Measurements from ENCODE around the gene RAB11FIP4. TPM values are rescaled to one million over a fixed set of nuclear protein-coding genes. Genes with fewer than 3 reads are reported as not detected.

Gene RAB11FIP4
- total and polyA plus RNA-seq, 3 donors from 2014 or later = 44.3 to 104 (median 90.2) TPM

- H3K36me3 ChIP-seq (ENCODE audit: low read depth, missing control alignments) = no peaks in the 10 kb centered on the region
- peak; percentile 14 for DNase-seq
- peak overlapping the region; percentile 34 to 40 for H3K4me3 ChIP-seq
- intact Hi-C loops (cut with DNase I; ENCODE audit: low total_unique reads) = no loop called here
- H3K9me3 ChIP-seq = no peaks in the 10 kb centered on the region
- no peak overlapping the region for H3K27ac ChIP-seq
- TF ChIP-seq POLR2A (IDR thresholded peaks at IDR 0.05) (no peak), CTCF (IDR thresholded peaks at IDR 0.05) (no peak)
- WGBS, 2 donors = 12 to 27% methylated on average over 3 to 41 of the region's 56 CpGs
- no peaks in the 10 kb centered on the region for H3K27me3 ChIP-seq
- peaks cover 3% of the 10 kb centered on the region for H3K4me1 ChIP-seq
Observed at GRCh38 chr17:31390748-31391495, 553 bp upstream of the RAB11FIP4 start.

GRCh38 chr17:31392002-31392855, 754 bp downstream of the RAB11FIP4 start:
- TF ChIP-seq CTCF (IDR thresholded peaks at IDR 0.05) (no peak), POLR2A (IDR thresholded peaks at IDR 0.05) (no peak)
- DNase-seq = peak; percentile 11
- Histone ChIP-seq H3K27ac (no peak overlapping the region), H3K27me3 (no peaks in the 10 kb centered on the region), H3K4me1 (peaks cover 3% of the 10 kb centered on the region), H3K36me3 (ENCODE audit: low read depth, missing control alignments) (no peaks in the 10 kb centered on the region), H3K4me3 (peak overlapping the region; percentile 26 to 48), H3K9me3 (no peaks in the 10 kb centered on the region)
- intact Hi-C loops (cut with DNase I; ENCODE audit: low total_unique reads) = no loop called here
- WGBS, 2 donors = 21 to 63% methylated on average over 9 to 41 of the region's 52 CpGs

- Histone ChIP-seq H3K4me1 (peaks cover 3% of the 10 kb centered on the region), H3K27me3 (no peaks in the 10 kb centered on the region), H3K27ac (no peak overlapping the region), H3K9me3 (no peaks in the 10 kb centered on the region), H3K36me3 (ENCODE audit: low read depth, missing control alignments) (no peaks in the 10 kb centered on the region), H3K4me3 (no peak overlapping the region)
- TF ChIP-seq CTCF (IDR thresholded peaks at IDR 0.05) (no peak), POLR2A (IDR thresholded peaks at IDR 0.05) (no peak)
- intact Hi-C loops (cut with DNase I; ENCODE audit: low total_unique reads) = no loop called here
- 57 to 82% methylated on average over 8 to 15 of the region's 17 CpGs for WGBS, 2 donors
- peak; percentile 9 for DNase-seq
Observed at GRCh38 chr17:31392856-31393748, 1.6 kb downstream of the RAB11FIP4 start.

- intact Hi-C loops (cut with DNase I; ENCODE audit: low total_unique reads) = no loop called here
- DNase-seq = peak; percentile 8
- TF ChIP-seq POLR2A (IDR thresholded peaks at IDR 0.05) = no peak
- no peak for TF ChIP-seq CTCF (IDR thresholded peaks at IDR 0.05)
- H3K36me3 ChIP-seq (ENCODE audit: low read depth, missing control alignments) = no peaks in the 10 kb centered on the region
- no peaks in the 10 kb centered on the region for H3K9me3 ChIP-seq
- H3K27me3 ChIP-seq = no peaks in the 10 kb centered on the region
- 84 to 94% methylated on average over 7 of the region's 7 CpGs for WGBS, 2 donors
- H3K4me3 ChIP-seq = no peak overlapping the region
- H3K27ac ChIP-seq = no peak overlapping the region
- peaks cover 3% of the 10 kb centered on the region for H3K4me1 ChIP-seq
Observed at GRCh38 chr17:31393749-31394146, 2.3 kb downstream of the RAB11FIP4 start.
